ENCODE results near the gene PRSS57.

PRSS57 gene

GRCh38 chr19:736125-736524, 40.9 kb upstream of the PRSS57 start:
- TF ChIP-seq GABPA (IDR thresholded peaks at IDR 0.05; ENCODE audit: low read depth), result no peak
- TF ChIP-seq POLR2AphosphoS5 (IDR thresholded peaks at IDR 0.05; ENCODE audit: low read depth), result no peak
- no peak for TF ChIP-seq SPI1 (IDR thresholded peaks at IDR 0.05; ENCODE audit: borderline replicate concordance, low read depth)
- no peak for TF ChIP-seq CTCF (IDR thresholded peaks at IDR 0.05; ENCODE audit: insufficient read depth, low read length)
- no peak for TF ChIP-seq REST (IDR thresholded peaks at IDR 0.05; ENCODE audit: insufficient replicate concordance, low read depth)

DNA sequence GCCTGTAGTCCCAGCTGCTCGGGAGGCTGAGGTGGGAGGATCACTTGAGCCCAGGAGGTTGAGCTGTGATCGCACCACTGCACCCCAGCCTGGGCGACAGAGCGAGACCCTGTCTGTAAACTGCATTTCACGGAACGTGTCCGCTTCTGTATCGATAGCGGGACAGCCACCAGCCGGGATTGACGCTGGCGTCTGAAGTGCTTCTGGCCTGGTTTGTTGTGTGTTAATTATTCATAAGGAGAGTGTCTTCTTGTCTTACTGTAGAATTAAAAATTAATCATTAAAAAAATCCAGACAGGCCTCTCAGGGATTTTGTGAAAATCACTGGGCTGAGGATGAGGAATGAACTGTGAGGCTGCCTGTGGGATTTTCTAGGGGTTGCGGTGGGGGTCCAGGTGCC, 39.5 kb upstream of the PRSS57 start:
- no peak for DNase-seq (ENCODE audit: low read depth in 1 of 2, low spot score in 1 of 2)
- TF ChIP-seq SPI1 (IDR thresholded peaks at IDR 0.05; ENCODE audit: borderline replicate concordance, low read depth), result no peak
- TF ChIP-seq POLR2AphosphoS5 (IDR thresholded peaks at IDR 0.05; ENCODE audit: low read depth), result no peak
- TF ChIP-seq GABPA (IDR thresholded peaks at IDR 0.05; ENCODE audit: low read depth), result no peak
- no peak for TF ChIP-seq CTCF (IDR thresholded peaks at IDR 0.05; ENCODE audit: insufficient read depth, low read length)
- no peak for TF ChIP-seq REST (IDR thresholded peaks at IDR 0.05; ENCODE audit: insufficient replicate concordance, low read depth)
- no peak overlapping the region for H3K4me3 ChIP-seq (replicated peaks; ENCODE audit: insufficient read depth, low read length)
- H3K27me3 ChIP-seq (ENCODE audit: insufficient read depth, poor library complexity, severe bottlenecking), result no peaks in the 10 kb centered on the region
- H3K27ac ChIP-seq (replicated peaks), result no peak overlapping the region

More at GRCh38 chr19:736125-736524, 40.9 kb upstream of the PRSS57 start:
- H3K27ac ChIP-seq (replicated peaks), result no peak overlapping the region
- no peak overlapping the region for H3K4me3 ChIP-seq (replicated peaks; ENCODE audit: insufficient read depth, low read length)
- no peak for DNase-seq (ENCODE audit: low read depth in 1 of 2, low spot score in 1 of 2)
- no peaks in the 10 kb centered on the region for H3K27me3 ChIP-seq (ENCODE audit: insufficient read depth, poor library complexity, severe bottlenecking)

- no peaks in the 10 kb centered on the region for H3K27me3 ChIP-seq (ENCODE audit: insufficient read depth, poor library complexity, severe bottlenecking)
- no peak for DNase-seq (ENCODE audit: low read depth in 1 of 2, low spot score in 1 of 2)
- H3K4me3 ChIP-seq (replicated peaks; ENCODE audit: insufficient read depth, low read length), result no peak overlapping the region
- TF ChIP-seq CTCF (IDR thresholded peaks at IDR 0.05; ENCODE audit: insufficient read depth, low read length), result no peak
- no peak for TF ChIP-seq GABPA (IDR thresholded peaks at IDR 0.05; ENCODE audit: low read depth)
- TF ChIP-seq SPI1 (IDR thresholded peaks at IDR 0.05; ENCODE audit: borderline replicate concordance, low read depth), result no peak
- TF ChIP-seq POLR2AphosphoS5 (IDR thresholded peaks at IDR 0.05; ENCODE audit: low read depth), result no peak
- TF ChIP-seq REST (IDR thresholded peaks at IDR 0.05; ENCODE audit: insufficient replicate concordance, low read depth), result no peak
- no peak overlapping the region for H3K27ac ChIP-seq (replicated peaks)
These were observed 37.2 kb upstream of the PRSS57 start for GRCh38 chr19:732148-733069.
